HG02571 (cell line): ENCODE data around the gene CALHM5.
A peak's percentile ranks its signal among the peaks of the same experiment; 100 is the strongest.

Experiments
- ATAC-seq: cut with Tn5 transposase; IDR thresholded peaks from one replicate; pipeline ENCODE4 v1.9.1; 2021; ENCODE audit warnings: mild to moderate bottlenecking, moderate library complexity; ENCODE audit not compliant: unreplicated experiment

Gene CALHM5

GRCh38 chr6:116545651-116546050 lies 34.2 kb downstream of the CALHM5 start, which contains the start of gene TRAPPC3L:
TSS of gene TRAPPC3L (minus strand) at chr6:116545684. CDS start at chr6:116545514, 170 bp downstream.
- no peak for ATAC-seq

GRCh38 chr6:116547358-116547757 lies 35.9 kb downstream of the CALHM5 start:
- no peak for ATAC-seq

GRCh38 chr6:116550796-116551195 lies 39.4 kb downstream of the CALHM5 start:
- ATAC-seq, result no peak

DNA sequence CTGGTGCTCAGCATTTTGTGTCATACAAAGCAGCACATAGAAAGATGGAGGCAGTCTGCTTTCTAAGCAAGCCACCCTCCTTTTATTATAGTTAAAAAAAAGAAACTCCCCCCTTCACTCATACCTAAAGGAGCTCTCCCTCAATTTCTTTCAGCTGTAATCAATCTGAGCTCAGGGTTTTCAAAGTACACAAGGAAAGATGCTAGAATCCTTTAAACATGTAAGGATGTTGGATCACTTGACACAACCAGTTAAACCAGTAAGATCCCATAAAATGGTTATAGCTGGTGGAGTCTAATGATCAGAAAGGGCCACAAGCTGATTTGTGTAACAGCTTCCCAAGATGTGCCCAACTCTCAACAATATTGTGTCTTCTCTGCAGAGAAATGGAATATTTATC lies 42.0 kb downstream of the CALHM5 start, which contains the start of gene CALHM4:
CALHM4 (plus strand) TSS at position 301 of the 400 bp plus-strand sequence; CDS start at position 344, 43 bp downstream.
- no peak for ATAC-seq

DNA sequence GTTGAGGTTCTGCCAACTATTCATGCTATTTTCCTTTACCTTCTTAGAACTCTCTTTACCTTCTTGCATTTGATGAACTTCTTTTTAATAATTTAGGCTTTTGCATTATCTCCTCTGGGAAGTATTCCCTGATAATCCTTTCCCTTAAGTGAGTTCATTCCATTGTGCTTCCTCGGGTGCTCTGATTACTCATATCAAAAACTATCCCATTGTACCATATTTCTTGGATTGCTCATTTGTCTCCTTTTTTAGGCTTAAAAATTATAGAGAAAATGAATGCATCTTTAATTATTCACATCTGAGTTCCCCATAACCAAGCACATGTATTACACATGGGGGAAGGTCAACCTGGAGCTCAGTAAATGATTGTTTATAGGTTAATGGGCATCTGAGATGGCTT lies 44.6 kb downstream of the CALHM5 start:
- no peak for ATAC-seq

DNA sequence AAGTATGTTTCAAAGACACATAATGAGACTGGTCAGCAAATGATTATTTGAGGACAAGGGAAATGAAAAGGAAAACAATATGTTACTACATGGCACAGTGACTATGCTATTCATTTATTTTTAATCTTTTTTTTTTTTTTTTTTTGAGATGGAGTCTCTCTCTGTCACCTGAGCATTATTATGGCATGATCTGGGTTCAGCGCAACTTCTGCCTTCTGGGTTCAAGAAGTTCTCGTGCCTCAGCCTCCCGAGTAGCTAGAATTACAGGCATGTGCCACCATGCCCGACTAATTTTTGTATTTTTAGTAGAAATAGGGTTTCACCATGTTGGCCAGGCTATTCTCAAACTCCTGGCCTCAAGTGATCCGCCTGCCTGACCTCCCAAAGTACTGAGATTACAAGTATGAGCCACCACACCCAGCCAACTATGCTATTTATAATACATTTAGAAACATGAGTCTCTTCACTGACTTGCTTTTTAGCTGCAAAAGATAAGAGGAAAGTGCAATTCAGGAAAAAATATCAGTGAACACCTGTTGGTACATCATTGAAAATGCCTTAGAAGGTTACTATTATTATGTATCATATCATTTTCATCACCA lies 45.5 kb downstream of the CALHM5 start:
- no peak for ATAC-seq

GRCh38 chr6:116557893-116558292 lies 46.5 kb downstream of the CALHM5 start:
- no peak for ATAC-seq

- no peak for ATAC-seq
These were observed 48.7 kb downstream of the CALHM5 start for GRCh38 chr6:116560130-116560529.

DNA sequence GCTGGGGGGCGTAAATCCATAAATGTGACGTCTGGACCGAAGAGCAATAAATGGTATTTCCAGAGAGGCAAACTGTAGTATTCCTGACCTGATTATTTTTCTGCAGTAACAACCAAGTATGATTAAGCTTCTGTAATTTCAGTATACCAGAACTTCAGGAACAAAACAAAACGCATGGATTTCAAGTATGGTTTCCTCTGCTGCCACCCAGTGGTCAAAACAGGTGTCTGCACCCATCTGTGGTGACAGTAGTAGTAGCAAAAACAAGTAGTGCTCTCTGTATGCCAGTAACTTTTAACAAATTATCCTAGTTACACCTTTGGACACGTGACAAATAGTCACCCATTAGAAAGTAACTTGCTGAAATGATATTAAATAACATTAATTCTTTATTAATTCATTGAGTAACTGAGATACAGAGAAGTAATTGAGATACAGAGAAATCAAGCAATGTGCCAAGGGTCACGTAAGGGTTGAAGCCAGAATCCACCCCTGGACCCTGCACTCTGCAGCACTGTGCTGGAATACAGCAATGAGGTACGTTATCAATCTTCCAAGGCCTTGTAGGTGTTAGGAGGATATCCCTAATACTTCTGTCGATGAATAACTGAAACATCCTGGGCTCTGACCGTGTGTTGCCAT lies 50.1 kb downstream of the CALHM5 start:
- no peak for ATAC-seq

- no peak for ATAC-seq
These were observed 50.6 kb downstream of the CALHM5 start for GRCh38 chr6:116562019-116562403.

DNA sequence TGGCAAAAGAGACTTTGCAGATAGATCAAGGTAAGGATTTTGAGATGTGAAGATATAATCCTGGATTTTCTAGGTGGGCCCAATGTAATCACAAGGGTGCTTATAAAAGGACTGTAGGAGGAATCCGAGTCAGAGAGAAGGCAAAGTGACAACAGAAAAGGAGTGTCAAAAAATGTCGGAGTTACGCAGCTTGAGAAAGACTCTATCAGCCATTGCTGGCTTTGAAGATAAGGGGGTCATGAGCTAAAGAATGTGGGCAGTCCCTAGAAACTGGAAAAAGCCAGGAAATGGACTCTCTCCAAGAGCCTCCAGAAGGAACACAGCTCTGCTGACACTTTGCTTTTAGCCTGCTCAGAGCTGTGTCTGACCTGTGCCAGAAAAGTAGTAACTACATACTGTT lies 51.2 kb downstream of the CALHM5 start:
- ATAC-seq, result no peak

DNA sequence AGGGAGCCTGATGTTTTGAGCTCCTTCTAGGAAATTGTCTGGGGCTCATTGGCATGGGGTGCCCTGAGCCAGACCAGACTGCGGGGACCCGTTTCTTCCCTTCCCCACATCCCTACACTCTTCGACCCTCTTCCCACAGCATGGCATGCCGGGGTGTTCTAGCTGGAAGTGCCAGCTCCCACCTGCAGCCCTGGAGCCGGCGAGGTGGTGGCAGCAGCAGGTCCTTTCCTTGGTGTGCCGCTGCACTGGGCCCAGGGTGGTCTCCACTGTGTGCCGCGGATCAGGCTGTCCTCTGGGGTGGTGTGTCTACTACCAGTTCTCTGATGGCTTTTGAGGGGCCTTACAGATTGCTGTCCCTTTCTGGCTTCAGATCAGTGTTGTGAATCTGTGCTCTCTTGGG lies 52.4 kb downstream of the CALHM5 start:
- no peak for ATAC-seq

DNA sequence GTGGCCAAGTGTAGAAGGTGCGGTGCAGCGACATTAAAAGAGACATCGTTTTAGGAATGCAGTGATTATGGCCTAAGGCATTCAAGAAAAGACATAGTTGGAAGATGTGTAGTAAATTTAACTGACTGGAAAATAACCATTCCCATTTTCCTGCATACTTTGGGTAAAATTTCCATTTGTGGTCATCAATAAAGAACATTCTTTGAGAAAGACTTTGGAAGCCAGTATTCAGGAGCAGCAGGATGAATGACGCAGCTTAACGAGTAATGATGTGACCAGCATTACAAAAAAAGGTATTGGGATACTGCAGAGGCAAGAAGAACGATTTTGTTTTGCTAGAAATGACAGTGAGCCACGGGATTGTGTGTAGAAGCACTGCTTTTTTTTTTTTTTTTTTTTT lies 52.9 kb downstream of the CALHM5 start:
- ATAC-seq, result no peak

DNA sequence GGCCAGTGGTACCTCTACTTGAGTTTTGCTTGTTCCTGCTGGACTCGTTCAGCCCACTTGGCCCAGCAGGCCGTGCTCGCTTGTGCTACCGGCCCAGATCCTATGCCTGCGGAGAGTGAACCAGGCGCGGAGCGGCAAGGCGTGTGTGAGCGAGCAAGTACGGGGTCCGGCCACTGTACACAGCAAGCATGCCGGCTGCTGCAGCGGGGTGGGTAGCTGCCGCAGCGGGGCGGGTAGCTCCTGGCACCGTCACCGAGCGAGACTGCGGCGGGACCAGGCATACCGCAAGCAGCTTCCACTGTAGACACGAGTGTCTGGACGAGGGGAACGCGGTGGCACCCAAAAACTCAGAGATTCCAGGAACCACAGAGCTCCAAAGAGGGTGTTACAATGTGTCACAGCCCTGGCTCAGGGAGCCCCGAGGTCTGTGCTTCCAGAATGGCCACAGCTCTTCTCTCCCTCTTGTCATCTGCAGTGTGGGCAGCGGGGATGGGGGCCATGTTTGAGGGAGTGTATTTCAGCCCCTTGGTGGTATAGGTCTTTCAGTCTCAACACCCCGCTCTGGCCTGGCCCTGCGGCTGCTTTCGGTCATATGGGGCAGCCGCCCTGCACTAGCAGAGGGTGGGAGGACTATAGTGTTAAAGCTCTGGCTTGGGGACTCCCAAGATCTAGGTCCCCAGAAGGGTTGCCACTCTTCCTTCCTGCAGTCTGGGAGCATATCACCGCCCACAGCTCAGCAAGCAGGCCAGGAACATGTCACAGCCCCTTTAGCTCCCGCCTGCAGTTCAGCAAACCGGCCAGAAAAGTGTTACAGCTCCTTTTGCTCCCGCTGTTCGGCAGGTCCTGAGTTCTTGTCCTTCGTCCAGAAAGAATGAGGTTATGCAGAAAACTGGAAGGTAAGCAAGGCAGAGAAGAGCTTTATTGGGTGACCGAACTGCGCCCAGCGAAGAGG lies 53.8 kb downstream of the CALHM5 start:
- ATAC-seq, result no peak

GRCh38 chr6:116568111-116568510 lies 56.7 kb downstream of the CALHM5 start:
- ATAC-seq, result no peak

- ATAC-seq, result no peak
These were observed 57.6 kb downstream of the CALHM5 start for GRCh38 chr6:116568821-116569755.

GRCh38 chr6:116570856-116571682 lies 59.6 kb downstream of the CALHM5 start, which contains the start of gene RWDD1:
TSS of gene RWDD1 (plus strand) at chr6:116571504. CDS start at chr6:116571583, 79 bp downstream.
- peak; percentile 90 for ATAC-seq

DNA sequence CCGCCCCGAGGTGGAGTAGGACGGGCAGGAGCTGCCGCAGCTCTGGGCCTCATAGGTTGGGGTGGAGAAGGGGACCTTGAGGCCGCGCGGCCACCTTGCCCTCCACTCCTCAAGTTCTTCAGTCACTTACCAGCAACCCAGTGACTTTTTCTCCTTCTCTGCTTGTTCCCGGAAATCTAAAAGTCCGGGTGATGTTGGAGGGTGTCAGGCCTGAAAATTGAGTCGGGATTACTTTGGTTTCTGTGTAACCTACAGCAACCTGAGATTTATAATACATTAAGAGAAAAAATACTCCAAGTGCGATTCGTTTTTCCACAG lies 60.2 kb downstream of the CALHM5 start:
- ATAC-seq, result no peak

DNA sequence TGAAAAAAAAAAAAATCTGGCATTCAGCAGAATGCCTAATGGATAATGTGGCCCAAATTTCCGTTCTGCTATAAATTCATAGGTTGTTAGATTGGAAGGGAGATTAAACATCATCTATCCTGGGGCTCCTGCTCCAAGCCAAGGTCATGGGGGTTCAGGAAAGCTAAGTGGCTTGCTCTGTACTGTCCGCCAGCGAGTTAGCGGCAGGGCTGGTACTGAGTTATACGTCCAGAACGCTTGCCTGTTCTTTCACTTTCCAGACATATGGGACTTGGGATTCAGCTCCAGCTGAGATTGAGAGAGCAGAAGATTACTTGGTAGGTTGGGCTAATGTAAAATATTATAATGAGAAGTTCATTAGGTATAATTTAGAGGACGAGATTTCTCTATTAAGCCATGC lies 60.7 kb downstream of the CALHM5 start:
- no peak for ATAC-seq
